ENCODE results near the gene SLC9A7. TPM values are rescaled to one million over a fixed set of nuclear protein-coding genes. Genes with fewer than 3 reads are reported as not detected.

SLC9A7 gene
- total and polyA plus RNA-seq, 2 donors (not counting 3 experiments of a cell fraction or from before 2014, with no cell fraction given), result 4.6 to 7.5 TPM

DNA sequence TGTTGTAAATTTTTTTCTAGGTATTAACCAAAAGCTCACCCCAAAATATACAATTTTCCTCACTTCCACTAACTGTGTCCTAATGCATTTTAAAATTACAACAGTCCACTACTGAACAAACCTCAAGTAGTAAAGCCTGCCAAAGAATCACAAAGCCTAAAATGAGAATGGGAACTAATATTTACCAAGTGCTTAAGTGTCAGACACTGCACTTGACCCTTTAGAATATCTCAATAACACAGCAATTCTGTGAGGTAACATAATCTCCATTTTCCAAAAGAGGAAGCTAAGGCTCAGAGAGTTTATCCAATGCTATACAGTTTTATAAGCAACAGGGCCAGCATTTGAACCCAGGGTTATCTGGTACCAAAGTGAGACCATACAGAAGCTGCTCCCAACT is 4.9 kb downstream of the SLC9A7 start:
- no TSS peak for BruUV-seq (replicated peaks)
- CTCF ChIA-PET, result no interaction called here

More for the DNA sequence above, 4.9 kb downstream of the SLC9A7 start:
- TF ChIP-seq MAX (IDR thresholded peaks at IDR 0.05; ENCODE audit: insufficient read depth, insufficient read length), result no peak
- TF ChIP-seq POLR2AphosphoS5 (IDR thresholded peaks at IDR 0.05; ENCODE audit: insufficient read depth, low read depth, low read length), result no peak
- TF ChIP-seq GATA2 (IDR thresholded peaks at IDR 0.05; ENCODE audit: insufficient read depth, insufficient read length, low read depth, low read length), result no peak
- no peak for TF ChIP-seq MYC (IDR thresholded peaks at IDR 0.05; ENCODE audit: low read depth, low read length)
- no peak for TF ChIP-seq POLR2A (IDR thresholded peaks at IDR 0.05; ENCODE audit: low read depth, low read length)
- TF ChIP-seq, protein P1, sequence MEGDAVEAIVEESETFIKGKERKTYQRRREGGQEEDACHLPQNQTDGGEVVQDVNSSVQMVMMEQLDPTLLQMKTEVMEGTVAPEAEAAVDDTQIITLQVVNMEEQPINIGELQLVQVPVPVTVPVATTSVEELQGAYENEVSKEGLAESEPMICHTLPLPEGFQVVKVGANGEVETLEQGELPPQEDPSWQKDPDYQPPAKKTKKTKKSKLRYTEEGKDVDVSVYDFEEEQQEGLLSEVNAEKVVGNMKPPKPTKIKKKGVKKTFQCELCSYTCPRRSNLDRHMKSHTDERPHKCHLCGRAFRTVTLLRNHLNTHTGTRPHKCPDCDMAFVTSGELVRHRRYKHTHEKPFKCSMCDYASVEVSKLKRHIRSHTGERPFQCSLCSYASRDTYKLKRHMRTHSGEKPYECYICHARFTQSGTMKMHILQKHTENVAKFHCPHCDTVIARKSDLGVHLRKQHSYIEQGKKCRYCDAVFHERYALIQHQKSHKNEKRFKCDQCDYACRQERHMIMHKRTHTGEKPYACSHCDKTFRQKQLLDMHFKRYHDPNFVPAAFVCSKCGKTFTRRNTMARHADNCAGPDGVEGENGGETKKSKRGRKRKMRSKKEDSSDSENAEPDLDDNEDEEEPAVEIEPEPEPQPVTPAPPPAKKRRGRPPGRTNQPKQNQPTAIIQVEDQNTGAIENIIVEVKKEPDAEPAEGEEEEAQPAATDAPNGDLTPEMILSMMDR (IDR thresholded peaks at IDR 0.05; ENCODE audit: extremely low read depth in 1 of 2, insufficient read depth in 1 of 2, low read depth in 1 of 2, low read length in 2 of 2), result no peak
- no peak for TF ChIP-seq EZH2 (IDR thresholded peaks at IDR 0.05; ENCODE audit: borderline replicate concordance, low read depth, low read length, severe bottlenecking)
- TF ChIP-seq JUN (IDR thresholded peaks at IDR 0.05; ENCODE audit: borderline replicate concordance, insufficient read depth, insufficient read length, low read depth), result no peak
- TF ChIP-seq FOS (IDR thresholded peaks at IDR 0.05; ENCODE audit: borderline replicate concordance, insufficient read depth, low read length), result no peak
- POLR2A ChIA-PET, result no interaction called here
- FAIRE-seq (no peak), DNase-seq (ENCODE audit: low read depth, low spot score) (no peak)
- dilution Hi-C loops (cut with MboI; ENCODE audit: extremely low pct_ligation_motif_present, low sequenced_read_pairs) (no loop called here), intact Hi-C loops (cut with micrococcal nuclease) (loop anchor here (10.0 kb wide), 1 partner anchor 199 kb away; no protein-coding TSS in a partner anchor)
- Histone ChIP-seq H3K27ac (ENCODE audit: insufficient read depth, low read depth, low read length) (no peak overlapping the region), H4K20me1 (replicated peaks; ENCODE audit: control insufficient read depth, extremely low read depth, insufficient read depth, low read length) (no peaks in the 10 kb centered on the region), H3K9me1 (replicated peaks; ENCODE audit: control insufficient read depth, extremely low read depth, insufficient read depth, low read length) (no peaks in the 10 kb centered on the region), H3K79me2 (ENCODE audit: control insufficient read depth, insufficient read depth, low read length) (peaks cover 2% of the 10 kb centered on the region), H3K9me3 (replicated peaks; ENCODE audit: control insufficient read depth, insufficient read depth, low read length) (no peaks in the 10 kb centered on the region), H3K4me2 (ENCODE audit: insufficient read depth, low read length) (no peak overlapping the region), H3K36me3 (ENCODE audit: control insufficient read depth in 2 of 2, extremely low read depth in 1 of 2, insufficient read depth in 2 of 2, low read length in 2 of 2) (no peaks in the 10 kb centered on the region), H3K4me1 (ENCODE audit: control insufficient read depth, extremely low read depth, insufficient read depth, low read length) (peaks cover 13% of the 10 kb centered on the region), H3K4me3 (replicated peaks in 1 of 3; ENCODE audit: insufficient read depth in 1 of 3, low read depth in 1 of 3, low read length in 3 of 3) (no peak overlapping the region), H2AFZ (ENCODE audit: low read depth, low read length) (no peak overlapping the region), H3K9ac (replicated peaks; ENCODE audit: extremely low read depth, insufficient read depth, low read length) (no peak overlapping the region), H3K27me3 (ENCODE audit: control insufficient read depth in 2 of 2, insufficient read depth in 2 of 2, low read length in 2 of 2) (no peaks in the 10 kb centered on the region)
